ENCODE results near the gene LRRC4C.

LRRC4C gene

DNA sequence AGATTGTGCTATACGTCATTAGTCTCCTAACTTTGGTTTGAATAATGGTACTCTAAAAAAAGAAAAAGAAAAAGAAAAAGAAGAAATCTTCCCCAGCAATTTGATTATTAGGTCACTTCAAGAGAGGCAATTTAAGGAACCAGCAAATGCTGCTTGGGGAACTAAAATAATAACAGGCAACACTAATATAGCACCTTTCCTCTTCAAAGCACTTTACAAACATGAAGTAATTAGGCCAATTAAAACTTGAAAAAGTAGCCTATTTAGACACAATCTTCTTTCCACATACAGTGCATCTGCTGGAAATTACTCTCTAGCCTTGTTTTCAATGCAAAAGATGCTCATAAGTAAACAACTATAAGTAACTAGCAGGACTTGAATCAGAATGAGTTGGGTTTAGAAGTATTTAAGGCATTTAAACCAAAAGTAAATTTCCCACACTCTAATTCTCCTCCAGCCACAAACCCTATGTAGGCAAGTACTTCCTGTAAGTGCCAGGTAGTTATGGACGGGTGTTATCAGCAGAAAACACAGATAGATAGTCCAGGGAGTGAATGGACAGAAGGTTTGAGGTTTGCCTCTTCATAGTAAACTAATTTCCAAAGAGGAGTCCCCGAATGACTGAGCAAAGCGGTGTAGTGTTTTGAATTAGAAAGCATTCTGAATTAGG lies 44.5 kb downstream of the LRRC4C start:
- DNase-seq, result no peak

DNA sequence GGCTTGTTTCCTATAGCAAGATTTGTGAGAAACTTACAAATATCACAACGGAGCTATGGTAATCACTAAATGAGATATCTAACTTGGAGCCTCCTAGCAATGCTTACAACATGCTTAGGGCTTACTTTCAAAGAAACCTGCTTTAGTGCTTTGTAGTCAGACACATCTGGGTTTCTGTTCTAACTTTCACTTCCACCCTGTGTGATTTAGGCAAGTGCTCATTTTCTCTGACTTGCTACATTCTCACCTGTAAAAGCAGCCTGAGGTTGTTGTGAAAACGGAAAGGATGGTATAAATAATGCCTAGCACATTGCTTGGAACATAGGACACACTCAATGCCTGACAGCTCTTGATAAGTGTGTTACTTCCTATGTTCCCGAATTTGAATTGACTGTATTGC lies 45.6 kb downstream of the LRRC4C start:
- DNase-seq, result no peak

DNA sequence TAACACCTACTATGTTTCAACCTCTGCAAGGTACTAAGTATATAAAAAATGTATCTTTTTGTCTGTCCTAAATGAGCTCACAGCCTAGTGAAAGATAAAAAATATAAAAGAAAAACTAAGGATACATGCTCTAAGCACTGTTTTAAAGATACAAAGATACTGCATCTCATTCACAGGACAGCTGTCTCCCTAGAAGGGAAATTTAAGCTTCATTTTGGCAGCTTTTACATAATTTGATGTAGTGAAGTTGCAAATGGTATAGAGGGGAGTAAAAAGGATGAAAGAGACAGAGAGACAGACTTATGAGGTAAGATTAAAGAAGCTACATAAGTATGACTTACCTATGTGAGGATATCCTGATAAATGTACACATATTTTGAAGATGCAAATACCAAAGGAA lies 53.6 kb downstream of the LRRC4C start:
- no peak for DNase-seq

DNA sequence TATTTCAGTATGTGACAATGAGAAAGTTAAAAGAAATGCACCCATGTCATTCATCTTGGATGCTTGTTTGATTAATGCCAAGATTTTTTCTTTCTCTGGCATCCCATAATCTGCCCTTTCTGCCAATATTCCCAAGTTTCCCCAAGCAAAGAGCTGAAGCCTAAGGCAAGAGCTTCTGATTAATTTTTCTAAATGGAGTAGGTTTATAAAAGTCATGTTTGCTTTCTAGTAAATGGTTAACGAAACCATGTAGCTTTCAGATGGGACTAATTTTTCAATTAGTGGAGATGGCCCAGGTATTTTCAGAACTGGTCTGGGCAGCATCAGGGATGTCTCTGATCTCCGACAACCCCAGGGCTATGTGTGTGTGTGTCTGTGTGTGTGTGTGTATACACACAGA lies 55.3 kb downstream of the LRRC4C start:
- no peak for DNase-seq

DNA sequence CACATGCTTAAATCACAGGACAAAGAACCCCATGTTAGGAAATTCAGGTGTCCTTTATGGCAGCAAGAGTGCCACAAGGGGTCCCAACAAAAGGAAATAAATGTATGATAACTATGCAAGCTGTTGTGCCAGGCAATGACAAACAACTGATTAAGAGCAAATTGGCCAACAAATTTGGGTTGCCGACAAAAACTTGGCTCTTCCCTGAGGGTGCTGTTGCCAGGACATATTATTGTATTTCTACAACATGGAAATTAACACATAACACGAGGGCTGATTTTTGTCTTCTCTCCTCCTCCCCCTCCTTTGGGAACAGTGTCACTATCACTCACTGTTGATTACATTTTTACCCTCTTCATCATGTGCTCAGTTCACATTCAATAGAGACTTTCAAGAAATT lies 56.0 kb downstream of the LRRC4C start:
- no peak for DNase-seq

DNA sequence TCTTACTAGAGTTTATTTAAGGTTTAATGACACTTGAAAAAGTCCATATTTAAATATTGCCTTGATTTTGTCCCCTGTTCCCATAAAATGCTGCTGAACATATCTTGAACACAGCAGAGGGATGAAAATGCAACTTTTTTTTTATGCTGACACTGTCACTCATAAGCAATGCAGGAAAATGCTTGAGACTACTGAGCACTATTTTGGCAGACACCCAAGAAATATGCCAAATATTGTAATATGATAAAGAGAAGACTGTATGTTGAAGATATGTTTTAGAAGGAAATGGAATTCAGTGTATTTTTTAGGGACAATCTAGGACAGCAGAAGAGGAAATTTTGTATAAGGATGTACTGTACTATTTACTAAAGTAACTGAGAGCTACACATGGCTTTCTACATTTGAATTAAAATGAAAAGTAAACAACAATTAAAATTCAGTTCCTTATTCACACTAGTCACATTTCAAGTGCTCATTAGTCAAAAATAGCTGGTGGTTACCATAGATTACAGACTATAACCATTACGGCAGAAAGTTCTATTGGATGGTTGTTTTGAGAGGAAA lies 58.6 kb downstream of the LRRC4C start:
- DNase-seq, result no peak

DNA sequence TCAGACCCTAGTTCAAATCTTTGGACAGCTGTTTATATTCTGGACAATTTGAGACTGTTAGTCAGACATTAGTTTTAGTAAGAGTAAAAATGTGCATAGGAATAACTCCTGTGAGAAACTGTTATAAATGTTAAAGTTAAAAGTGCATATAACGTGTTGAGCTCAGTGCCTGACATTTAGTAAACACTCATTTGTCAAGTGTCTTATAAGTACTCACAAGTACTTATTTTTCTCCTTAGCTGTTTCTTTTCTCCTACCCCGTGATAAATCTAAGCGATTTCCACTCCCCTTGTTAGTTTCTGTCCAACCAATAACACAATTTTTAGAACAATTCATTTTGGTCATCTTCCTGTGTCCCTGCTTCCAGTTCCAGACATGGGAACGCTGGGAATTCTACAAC lies 59.3 kb downstream of the LRRC4C start:
- DNase-seq, result no peak

DNA sequence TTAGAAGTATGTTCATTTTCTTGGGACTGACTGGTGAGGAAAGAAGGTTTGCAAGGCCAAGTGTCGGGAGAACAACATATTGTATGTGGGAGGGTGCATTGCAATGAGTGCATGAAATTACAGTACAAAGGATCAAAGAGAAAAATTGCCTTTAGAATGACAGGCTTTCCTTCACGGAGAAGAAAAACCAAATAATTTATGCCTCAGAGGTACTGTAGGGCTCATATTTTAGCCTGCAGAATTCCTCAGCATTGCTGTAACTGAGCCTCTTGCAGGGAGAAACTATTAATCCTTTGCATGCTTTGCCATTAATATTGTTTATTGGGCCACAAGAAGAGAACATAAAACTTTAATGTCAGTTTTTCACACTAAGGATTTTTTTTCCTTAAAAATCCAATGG lies 60.1 kb downstream of the LRRC4C start:
- no peak for DNase-seq

DNA sequence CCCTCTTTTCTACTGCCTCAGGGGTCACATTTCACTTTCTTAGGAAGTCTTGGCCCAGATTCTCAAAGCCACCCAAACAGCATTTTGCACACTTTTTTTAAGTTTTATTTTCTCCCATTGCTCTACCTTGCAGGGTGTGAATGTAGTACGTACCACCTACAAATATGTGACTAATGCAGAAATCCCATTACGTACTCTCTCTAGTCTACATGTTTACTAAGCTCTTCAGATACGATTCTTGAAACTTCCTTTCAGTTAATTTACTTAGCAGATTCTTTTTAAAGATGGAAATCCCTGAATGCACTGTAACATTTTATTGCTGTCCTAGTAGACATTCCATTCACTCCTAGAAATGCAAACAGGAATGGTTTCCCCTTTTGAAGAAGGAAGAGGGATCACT lies 61.3 kb downstream of the LRRC4C start:
- DNase-seq, result no peak

DNA sequence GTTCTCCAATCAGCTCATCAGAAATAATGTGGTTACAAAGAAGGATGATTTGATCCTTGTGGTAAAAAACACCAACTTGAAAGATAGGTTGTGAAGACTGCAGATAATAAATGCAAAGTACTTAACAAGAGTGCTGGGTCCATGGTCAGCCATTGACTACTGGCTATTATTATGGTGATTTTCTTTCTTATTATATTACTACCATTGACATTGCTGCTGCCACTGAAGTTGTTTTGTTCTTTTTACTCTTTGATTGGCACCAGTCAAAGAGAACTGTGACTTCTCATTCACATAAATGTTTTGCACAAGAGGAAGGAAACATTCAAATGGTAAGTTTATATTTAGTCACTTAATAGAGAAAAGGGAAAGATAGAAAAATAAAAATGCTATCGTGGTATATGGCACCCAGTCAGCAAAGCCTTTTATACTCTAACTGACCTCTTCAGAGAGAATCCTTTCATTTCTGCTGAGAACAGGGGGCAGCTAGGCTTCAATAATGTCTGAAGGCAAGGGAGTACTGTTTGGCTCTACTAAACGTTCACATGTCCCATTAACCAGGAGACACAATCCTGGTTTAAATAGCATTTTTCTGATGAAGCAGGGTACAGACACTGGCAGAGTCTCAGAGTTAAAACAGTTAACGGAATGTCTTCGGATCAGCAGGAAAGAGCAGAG lies 64.8 kb downstream of the LRRC4C start:
- DNase-seq, result no peak

DNA sequence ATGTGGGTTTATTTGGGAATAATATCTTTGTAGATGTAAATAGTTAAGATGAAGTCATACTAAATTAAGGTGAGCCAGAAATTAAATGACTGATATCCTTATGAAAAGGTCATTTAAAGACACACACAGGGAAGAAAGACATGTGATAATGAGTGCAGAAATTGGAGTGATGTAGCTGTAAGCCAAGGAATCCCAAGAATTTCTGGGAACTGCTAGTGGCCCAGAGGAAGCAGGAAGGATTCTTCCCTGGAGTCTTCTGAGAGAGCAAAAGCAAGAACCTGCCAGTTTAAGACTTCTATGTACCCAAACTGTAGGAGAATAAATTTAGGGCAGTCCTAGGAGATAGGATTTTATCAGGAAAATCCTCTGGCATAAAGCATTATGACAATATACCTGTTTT lies 66.9 kb downstream of the LRRC4C start:
- no peak for DNase-seq

DNA sequence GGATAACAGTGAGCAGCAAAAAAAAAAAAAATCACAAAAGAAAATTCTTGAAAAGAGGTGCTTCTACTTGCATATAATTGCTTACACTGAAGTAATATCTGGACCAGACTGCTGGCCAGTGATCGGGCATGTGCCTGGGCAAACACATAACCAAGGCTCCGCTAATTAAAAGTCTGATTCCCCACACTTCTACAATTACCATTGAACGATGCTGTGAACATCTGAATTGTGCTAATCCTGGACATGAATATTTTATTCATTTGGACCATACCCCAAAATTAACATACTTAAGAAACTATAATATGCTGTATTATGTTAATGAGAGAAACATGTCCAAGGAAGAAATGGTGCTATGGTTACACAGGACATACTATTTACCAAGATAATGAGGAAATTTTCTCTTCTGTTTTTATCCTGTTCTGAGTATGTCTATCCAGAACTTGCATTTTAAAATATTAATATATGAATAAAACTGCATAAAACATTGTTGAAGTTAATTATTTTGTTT lies 69.8 kb downstream of the LRRC4C start:
- DNase-seq, result no peak

DNA sequence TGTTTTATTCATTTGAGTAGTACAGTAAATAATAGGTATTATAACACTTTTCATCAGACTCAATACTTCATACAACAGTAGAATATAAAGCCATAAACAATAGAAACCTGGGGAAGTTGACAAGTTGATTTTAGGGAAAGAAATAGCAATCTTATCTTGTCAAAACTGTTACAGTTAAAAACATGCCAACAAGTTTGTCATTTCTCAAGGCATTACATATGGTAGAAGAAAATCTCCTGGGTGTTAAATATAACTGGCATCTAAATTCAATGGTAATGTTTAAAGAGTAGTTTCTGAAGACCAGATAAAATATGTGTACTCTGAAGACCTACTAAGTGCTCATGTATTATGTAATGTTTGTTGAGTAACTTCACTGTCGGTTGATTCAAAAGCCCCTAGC lies 75.1 kb downstream of the LRRC4C start:
- DNase-seq, result no peak

DNA sequence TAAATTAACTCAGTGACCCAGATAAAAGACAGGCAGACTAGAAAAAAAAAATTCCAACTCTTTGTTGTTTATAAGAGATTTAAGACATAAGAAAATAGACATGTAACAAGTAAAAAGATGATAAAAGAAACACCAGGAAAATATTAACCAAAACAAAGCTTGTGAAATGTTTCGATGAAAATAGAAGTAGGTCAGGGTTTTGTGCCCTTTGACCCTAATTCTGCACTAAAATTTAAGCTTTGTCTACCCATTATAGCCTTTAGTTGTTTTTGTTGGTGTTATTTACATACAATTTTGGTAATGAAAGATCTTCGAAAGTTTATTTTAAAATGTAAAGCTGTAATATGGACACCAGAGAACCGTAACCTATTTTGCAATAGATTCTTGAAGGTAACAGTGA lies 75.7 kb downstream of the LRRC4C start:
- no peak for DNase-seq

DNA sequence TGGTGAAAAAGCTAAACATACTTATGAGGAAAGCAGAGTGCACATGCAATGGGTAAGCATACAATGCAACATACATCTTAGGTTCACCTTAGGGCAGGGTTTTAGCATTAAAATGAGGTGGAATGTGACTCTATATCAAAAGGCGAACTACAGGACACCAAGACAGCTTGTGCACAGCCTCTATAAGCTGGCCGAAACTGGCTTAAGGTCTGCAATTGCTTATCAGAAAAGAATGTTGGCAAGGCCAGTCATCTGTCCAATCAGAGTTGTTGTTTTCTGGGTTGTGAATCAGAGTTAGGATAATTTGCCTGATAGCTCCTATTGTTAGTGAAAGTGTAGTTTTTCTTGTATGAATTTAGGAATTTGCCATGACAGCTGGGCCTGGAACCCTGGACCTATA lies 76.5 kb downstream of the LRRC4C start:
- DNase-seq, result no peak

DNA sequence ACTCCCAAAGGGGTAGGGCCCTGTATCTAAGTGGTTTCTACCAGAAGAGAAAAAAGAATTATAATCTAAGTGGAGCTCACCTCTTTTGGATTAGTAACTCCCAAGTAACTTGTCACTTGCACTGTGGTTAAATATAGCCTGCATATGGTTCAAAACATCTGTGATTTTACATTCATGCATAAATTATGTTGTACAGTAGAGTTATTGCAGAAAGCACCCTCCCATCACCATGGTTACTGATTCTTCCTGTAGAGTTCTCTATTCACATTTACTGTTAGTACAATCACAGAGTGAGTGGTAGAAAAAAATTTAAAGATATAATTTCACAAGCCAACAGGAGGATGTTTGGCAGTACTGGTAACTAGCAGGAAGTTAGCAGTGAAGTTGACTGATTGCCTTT lies 80.4 kb downstream of the LRRC4C start:
- DNase-seq, result no peak

DNA sequence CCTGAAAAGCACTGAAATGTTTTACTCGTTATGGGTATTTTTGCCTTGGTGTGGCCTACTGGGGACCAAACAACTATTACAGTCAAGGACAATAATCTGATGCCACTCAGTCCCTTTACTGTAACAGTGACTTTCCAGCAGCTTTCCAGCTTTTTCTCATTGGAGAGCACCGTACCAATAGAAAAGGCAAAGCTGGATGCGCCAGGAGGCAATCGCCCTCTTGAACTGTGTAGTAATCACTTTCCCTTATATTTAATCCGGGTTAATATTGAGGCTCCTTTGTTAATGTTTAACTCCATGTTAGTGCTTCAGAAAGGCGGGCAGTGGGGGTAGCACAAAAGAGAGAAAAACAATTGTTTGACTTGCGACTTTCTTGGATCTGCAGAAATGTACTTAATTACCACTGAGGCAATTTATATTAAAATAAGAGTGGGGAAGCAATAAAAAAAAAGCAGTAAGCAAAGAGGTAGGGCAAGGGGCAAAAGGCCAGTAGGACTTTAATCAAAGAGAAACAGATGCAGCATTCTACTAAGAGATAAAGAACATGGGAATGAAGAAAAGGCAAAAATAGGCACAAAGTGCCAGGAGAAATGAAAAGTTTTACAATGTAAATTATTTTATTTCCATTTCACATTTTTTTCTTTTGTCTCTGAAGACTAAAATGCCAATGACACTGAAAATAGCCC lies 81.6 kb downstream of the LRRC4C start:
- no peak for DNase-seq

DNA sequence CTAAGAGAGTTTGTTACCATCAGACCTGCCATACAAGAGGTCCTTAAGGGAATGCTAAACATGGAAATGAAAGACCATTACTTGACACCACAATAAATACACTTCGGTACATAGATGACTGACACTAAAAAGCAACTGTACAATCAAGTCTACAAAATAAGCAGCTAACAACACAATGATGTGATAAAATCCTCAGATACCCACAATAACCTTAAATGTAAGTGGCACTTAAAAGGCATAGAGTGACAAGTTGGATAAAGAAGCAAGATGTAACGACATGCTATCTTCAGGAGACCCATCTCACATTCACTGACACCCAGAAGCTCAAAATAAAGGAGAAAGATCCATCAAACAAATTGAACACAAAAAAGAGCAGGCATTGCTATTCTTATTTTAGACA lies 107.6 kb downstream of the LRRC4C start:
- no peak for DNase-seq

DNA sequence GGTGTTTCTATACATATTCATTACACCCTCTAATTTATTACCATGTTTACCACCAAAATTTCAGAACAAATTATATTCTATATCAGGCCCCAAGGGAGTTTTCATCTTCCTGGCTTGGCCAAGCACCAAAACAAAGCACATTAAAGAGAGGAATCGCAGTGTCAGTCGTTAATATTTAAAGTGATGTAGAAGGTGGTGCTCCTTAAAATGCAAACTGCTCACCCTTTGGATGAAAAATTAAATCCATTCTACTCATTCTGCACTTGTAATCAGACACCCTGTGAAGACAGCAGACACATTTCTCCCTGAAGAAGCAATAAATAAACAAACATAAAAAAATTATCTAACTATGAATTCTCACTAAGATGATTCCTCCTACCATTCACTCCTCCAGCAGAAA lies 113.4 kb downstream of the LRRC4C start:
- DNase-seq, result no peak

DNA sequence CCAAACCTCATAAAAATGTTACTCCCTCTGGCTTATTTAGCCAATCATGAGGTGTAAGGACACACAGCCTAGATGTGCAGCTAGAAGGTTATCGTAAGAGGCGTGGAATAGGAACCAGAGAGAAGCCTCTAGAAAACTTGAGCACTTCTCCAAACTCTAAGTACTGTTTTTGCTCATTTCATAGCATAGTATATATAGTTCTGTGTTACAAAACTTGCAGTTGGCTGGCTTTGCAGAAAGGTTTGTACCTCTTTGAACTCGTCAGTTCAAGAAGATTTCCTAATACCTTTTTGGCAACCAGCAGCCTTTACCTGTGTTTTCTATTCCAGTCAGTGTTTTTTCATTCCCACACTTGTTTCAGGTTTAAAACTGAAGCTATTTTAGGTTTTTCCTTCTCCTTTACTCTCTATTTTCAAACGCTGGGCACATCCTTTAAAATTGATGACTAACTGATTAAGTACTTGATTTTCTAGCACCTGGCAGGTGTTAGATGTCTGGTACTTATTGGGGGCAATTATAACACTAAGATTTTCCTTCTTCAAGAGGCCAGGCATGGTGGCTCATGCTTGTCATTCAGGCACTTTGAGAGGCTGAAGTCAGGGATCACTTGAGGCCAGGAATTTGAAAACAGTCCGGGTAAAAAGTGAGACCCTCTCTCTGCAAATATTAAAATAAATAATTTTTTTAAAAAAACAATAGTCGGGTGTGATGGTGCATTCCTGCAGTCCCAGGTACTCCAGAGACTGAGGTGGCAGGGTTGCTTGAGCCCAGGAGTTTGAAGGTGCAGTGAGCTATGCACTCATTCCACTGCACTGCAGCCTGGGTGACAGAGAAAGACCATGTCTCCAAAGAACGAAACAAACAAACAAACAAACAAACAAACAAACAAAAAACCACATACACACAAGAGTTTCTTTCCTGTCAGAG lies 125.2 kb downstream of the LRRC4C start:
- DNase-seq, result no peak

DNA sequence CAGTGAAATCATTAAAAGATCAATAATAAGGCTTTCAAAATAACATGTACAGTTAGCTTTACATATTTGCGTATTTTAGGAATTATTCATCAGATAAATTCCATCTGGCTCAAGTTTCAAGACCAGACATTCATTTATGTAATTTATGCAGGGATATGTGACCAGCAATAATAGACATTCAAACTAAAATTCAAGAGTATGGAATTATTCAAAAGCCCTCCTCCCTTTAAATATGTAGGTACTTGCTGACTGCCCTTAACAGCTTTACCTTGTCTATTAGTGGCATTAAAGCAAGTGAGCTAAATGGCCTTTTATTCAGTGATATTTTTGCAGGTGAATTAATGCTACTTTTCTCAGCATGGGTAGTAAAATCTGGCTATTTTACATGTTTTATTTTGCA lies 126.1 kb downstream of the LRRC4C start:
- no peak for DNase-seq

DNA sequence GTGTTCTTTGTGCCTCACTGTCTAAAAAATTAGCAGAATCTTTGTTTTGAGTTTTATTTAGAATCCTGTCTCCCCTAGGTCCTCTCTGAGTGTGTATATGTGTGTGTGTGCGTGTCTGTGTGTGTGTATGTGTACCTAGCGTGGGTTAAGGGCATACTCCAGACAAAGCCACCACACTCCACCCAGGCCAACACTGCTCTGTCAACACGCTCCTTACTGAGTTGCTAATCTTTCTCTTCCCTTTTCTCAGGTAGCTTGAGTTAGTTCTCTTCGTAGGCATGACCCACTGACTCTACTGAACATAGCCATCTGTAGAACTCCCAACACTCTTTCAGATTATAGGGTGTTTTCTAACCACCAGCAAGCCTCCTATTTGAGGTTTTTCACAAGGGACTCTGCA lies 131.1 kb downstream of the LRRC4C start:
- DNase-seq, result no peak

DNA sequence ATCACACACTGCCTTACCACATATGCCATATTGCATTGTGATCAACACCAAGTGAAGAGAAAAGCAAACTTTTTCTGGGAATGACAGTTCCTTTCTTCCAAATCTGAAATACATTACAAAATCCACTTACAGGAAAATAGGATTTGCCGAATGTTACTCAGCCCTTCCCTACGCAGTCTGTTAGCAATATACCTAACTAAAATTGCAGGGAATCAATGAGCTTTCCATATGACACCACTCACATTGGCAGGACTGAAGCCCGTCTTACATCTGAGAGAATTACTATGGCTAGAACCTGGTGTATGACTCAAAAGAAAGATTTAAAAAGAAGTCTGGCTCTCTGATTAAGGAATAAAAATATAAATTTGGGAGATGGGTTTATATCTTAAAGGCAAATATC lies 136.0 kb downstream of the LRRC4C start:
- DNase-seq, result no peak
